ENCODE results near the gene PPOX.

The PPOX gene

DNA sequence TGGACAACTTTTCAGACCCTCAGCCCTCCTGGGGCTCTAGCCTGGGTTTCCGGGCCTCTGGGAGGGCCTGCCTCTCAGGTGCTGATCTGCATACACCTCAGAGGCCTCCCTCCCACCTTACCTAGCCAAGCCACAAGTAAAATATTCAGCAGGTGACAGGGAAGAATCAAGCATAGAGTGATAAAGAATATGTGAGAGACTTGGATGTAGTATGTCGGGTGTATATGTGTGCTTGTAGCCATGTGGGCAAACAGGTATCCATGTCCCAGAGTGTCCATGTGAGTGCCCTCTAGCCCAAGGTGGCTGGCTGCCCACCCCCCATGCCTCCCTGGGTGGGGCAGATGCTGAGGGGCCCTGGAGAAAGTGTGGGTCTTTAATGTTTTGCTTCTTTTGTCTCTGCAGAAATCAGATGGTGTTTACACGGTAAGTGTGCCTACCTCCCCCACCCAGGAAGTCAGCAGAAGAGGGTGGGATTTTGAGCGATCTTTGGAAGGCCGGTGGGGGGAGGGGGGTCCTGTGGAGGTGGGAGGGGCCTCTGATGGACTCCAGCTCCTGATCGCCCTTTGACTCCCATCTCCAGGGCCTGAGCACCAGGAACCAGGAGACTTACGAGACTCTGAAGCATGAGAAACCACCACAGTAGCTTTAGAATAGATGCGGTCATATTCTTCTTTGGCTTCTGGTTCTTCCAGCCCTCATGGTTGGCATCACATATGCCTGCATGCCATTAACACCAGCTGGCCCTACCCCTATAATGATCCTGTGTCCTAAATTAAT lies 52.3 kb downstream of the PPOX start:
- no peak for TF ChIP-seq TAF1 (IDR thresholded peaks at IDR 0.05; ENCODE audit: borderline replicate concordance, low read depth, low read length)
- TF ChIP-seq POLR2A (IDR thresholded peaks at IDR 0.05; ENCODE audit: low read depth, low read length), result no peak
- TF ChIP-seq POLR2AphosphoS5 (IDR thresholded peaks at IDR 0.05; ENCODE audit: low read depth, low read length), result no peak
- DNase-seq (ENCODE audit: insufficient read length) (no peak), FAIRE-seq (no peak)

DNA sequence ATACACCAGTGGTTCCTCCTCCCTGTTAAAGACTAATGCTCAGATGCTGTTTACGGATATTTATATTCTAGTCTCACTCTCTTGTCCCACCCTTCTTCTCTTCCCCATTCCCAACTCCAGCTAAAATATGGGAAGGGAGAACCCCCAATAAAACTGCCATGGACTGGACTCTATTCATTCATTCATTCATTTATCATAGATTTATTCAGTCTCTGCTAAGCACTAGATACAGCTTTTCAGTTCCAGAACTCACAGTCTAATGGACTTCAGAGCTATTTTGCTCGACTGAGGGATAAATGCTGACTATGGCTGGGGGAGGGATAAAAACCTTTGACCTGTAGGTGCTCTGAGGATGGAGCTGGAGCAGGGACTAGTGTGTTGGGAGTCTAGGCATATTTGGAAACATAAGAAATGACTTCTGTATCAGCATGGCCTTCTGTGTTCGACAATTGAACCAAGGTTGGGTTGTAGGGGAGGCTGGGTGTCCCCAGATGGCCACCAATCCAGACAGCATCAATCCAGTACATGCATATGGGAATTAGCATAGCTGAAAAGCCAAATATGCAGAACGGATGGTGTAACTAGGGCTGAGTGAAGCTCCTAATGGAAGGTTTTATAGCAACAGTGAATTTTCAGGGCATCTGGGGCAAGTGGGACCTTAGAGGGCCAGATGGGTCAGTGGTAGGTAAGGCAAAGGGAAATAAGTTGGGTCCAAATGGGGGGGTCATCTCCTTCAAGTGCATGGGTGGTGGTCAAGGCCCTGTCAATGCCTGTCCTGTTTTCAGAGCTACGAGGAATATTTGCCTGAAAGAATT lies 53.1 kb downstream of the PPOX start:
- no peak for FAIRE-seq
- TF ChIP-seq POLR2A (IDR thresholded peaks at IDR 0.05; ENCODE audit: low read depth, low read length), result no peak
- TF ChIP-seq TAF1 (IDR thresholded peaks at IDR 0.05; ENCODE audit: borderline replicate concordance, low read depth, low read length), result no peak
- TF ChIP-seq POLR2AphosphoS5 (IDR thresholded peaks at IDR 0.05; ENCODE audit: low read depth, low read length), result no peak

DNA sequence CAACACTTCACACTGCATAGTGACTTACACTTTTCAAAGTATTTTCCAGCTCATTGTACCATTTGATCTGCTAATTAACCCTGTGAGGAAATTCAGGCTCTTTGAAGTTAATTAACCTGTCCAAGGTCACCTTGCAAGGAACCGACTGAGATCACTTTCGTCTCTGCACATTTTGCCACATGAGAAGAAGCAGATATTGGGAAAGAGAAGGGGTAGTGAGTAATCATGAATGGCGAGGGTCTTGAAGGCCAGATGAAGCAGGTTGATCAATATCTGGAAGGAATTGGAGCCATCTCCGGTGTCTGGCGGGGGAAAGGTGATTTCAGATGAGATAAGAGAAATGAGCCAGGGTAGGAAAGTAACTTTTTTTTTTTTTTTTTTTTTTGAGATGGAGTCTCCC lies 53.8 kb downstream of the PPOX start:
- TF ChIP-seq POLR2A (IDR thresholded peaks at IDR 0.05; ENCODE audit: low read depth, low read length) (no peak), TAF1 (IDR thresholded peaks at IDR 0.05; ENCODE audit: borderline replicate concordance, low read depth, low read length) (no peak), POLR2AphosphoS5 (IDR thresholded peaks at IDR 0.05; ENCODE audit: low read depth, low read length) (no peak)
- DNase-seq (ENCODE audit: insufficient read length), result no peak
- FAIRE-seq, result no peak

More for the DNA sequence above, 53.1 kb downstream of the PPOX start:
- DNase-seq (ENCODE audit: insufficient read length), result no peak

All from GM12892 (cell line).